H1 (cell line): Measurements from ENCODE around the gene PDGFA. TPM values are rescaled to one million over a fixed set of nuclear protein-coding genes. Genes with fewer than 3 reads are reported as not detected.

Source experiments
- CTCF ChIA-PET: fragments of 300-600 bp; sonication (Branson Sonifier 250); formaldehyde crosslinking; loops from one replicate; lab custom pipeline; 2021; ENCODE audit not compliant: partially characterized antibody; lab: Charles Lee
- POLR2A ChIA-PET: fragments of 300-600 bp; sonication (Branson Sonifier 250); formaldehyde crosslinking; loops from one replicate; lab custom pipeline; 2021; ENCODE audit warnings: inconsistent platforms; ENCODE audit not compliant: partially characterized antibody; lab: Charles Lee
- DNase-seq, 2 experiments: peaks; one replicate each; pipeline versions ENCODE4 v3.0.0 to v3.0.0-alpha.2; 2010 to 2022; ENCODE audit warnings: low spot score in 2 of 2, low read depth in 1 of 2, mixed read lengths in 1 of 2
- FAIRE-seq: peaks from 2 replicates; lab custom pipeline; 2011; peaks lifted over from hg19 to GRCh38; lab: Jason Lieb, UNC
- H2AFZ ChIP-seq: 2 replicates; pipeline ENCODE4 v1.8.1; 2012; ENCODE audit warnings: low read length, inconsistent platforms
- H2AK5ac ChIP-seq: 2 replicates; pipeline ENCODE4 v1.6.1; 2013; ENCODE audit warnings: low read depth, low read length
- H2BK120ac ChIP-seq: replicated peaks from 2 replicates; pipeline ENCODE3; 2013; ENCODE audit warnings: low read depth, low read length, inconsistent platforms
- H2BK12ac ChIP-seq: 2 replicates; pipeline ENCODE4 v1.6.1; 2013; ENCODE audit warnings: low read depth, low read length
- H2BK15ac ChIP-seq: 2 replicates; pipeline ENCODE4 v1.6.1; 2013; ENCODE audit warnings: low read length
- H2BK20ac ChIP-seq: 2 replicates; pipeline ENCODE4 v1.6.1; 2013; ENCODE audit warnings: low read length
- H2BK5ac ChIP-seq: 2 replicates; pipeline ENCODE4 v1.6.1; 2013; ENCODE audit warnings: low read depth, low read length
- H3K14ac ChIP-seq: 2 replicates; pipeline ENCODE4 v1.6.1; 2013; ENCODE audit warnings: inconsistent platforms; ENCODE audit not compliant: insufficient read length
- H3K18ac ChIP-seq: 2 replicates; pipeline ENCODE4 v1.6.1; 2013; ENCODE audit warnings: low read length; ENCODE audit errors: extremely low read depth
- H3K23ac ChIP-seq: 2 replicates; pipeline ENCODE4 v1.6.1; 2013; ENCODE audit warnings: inconsistent platforms; ENCODE audit not compliant: insufficient read length
- H3K23me2 ChIP-seq: 2 replicates; pipeline ENCODE4 v1.6.1; 2013; ENCODE audit warnings: low read depth, low read length
- H3K27ac ChIP-seq: 2 replicates; pipeline ENCODE4 v1.6.1; 2011; ENCODE audit warnings: low read depth, low read length, inconsistent platforms
- H3K27me3 ChIP-seq, 4 experiments: replicated peaks in 1 of 4; 1 replicate in 1 of 4; 2 replicates in 3 of 4; pipeline versions ENCODE4 v1.6.1 to v1.8.1; 2011 to 2013; ENCODE audit warnings: low read length in 3 of 4, mild to moderate bottlenecking in 3 of 4, inconsistent platforms in 2 of 4, mixed read lengths in 2 of 4, moderate library complexity in 1 of 4; ENCODE audit not compliant: control insufficient read depth in 3 of 4, insufficient read depth in 3 of 4; ENCODE audit errors: extremely low read depth in 1 of 4
- H3K36me3 ChIP-seq, 4 experiments: 2 replicates each; pipeline versions ENCODE4 v1.6.1 to v1.8.1; 2011 to 2013; ENCODE audit warnings: mild to moderate bottlenecking in 4 of 4, low read length in 3 of 4, moderate library complexity in 2 of 4, control low read depth in 1 of 4, inconsistent platforms in 1 of 4; ENCODE audit not compliant: insufficient read depth in 4 of 4, control insufficient read depth in 2 of 4
- H3K4ac ChIP-seq: replicated peaks from 2 replicates; pipeline ENCODE3; 2013; ENCODE audit warnings: low read length, low read depth, mixed read lengths, inconsistent platforms; ENCODE audit not compliant: insufficient read length
- H3K4me1 ChIP-seq, 4 experiments: replicated peaks in 1 of 4; 1 replicate in 1 of 4; 2 replicates in 3 of 4; pipeline versions ENCODE4 v1.6.1 to v1.8.1; 2011 to 2013; ENCODE audit warnings: low read length in 3 of 4, inconsistent platforms in 2 of 4, mixed read lengths in 1 of 4; ENCODE audit not compliant: insufficient read depth in 4 of 4, control insufficient read depth in 3 of 4
- H3K4me2 ChIP-seq, 2 experiments: 2 replicates each; pipeline versions ENCODE4 v1.6.1 to v1.8.1; 2011 to 2013; ENCODE audit warnings: low read depth in 2 of 2, low read length in 2 of 2, control low read depth in 1 of 2, inconsistent platforms in 1 of 2, mild to moderate bottlenecking in 1 of 2; ENCODE audit not compliant: insufficient read depth in 1 of 2
- H3K4me3 ChIP-seq, 4 experiments: fragments of 200-600, 300-600 bp in 1 of 4; sonication (generic), shearing (Covaris generic), sonication (Bioruptor Twin) in 1 of 4; 2 replicates each; pipeline versions ENCODE4 v1.5.1 to v1.8.1; 2011 to 2016; ENCODE audit warnings: low read length in 4 of 4, low read depth in 3 of 4, control low read depth in 2 of 4, inconsistent platforms in 2 of 4, mild to moderate bottlenecking in 2 of 4, mixed read lengths in 1 of 4, moderate library complexity in 1 of 4; ENCODE audit not compliant: insufficient read depth in 2 of 4; ENCODE audit errors: extremely low read depth in 1 of 4
- H3K56ac ChIP-seq: replicated peaks from 2 replicates; pipeline ENCODE3; 2013; ENCODE audit warnings: low read depth, mild to moderate bottlenecking, mixed read lengths, low read length, inconsistent platforms; ENCODE audit not compliant: insufficient read length
- H3K79me1 ChIP-seq: 2 replicates; pipeline ENCODE4 v1.6.1; 2013; ENCODE audit warnings: low read depth, low read length, control low read depth
- H3K79me2 ChIP-seq, 2 experiments: 2 replicates each; pipeline versions ENCODE4 v1.6.1 to v1.8.1; 2012 to 2013; ENCODE audit warnings: low read length in 2 of 2, mild to moderate bottlenecking in 2 of 2, inconsistent platforms in 1 of 2; ENCODE audit not compliant: insufficient read depth in 2 of 2, control insufficient read depth in 1 of 2
- H3K9ac ChIP-seq, 4 experiments: replicated peaks in 1 of 4; 1 replicate in 1 of 4; 2 replicates in 3 of 4; pipeline versions ENCODE4 v1.6.1 to v1.8.1; 2011 to 2013; ENCODE audit warnings: low read depth in 3 of 4, low read length in 3 of 4, control low read depth in 2 of 4, mild to moderate bottlenecking in 2 of 4, moderate library complexity in 2 of 4, inconsistent platforms in 1 of 4; ENCODE audit errors: extremely low read depth in 1 of 4
- H3K9me3 ChIP-seq, 2 experiments: 2 replicates each; pipeline versions ENCODE4 v1.6.1 to v1.8.1; 2012 to 2013; ENCODE audit warnings: mild to moderate bottlenecking in 2 of 2, moderate library complexity in 2 of 2, control low read depth in 1 of 2, inconsistent platforms in 1 of 2, low read depth in 1 of 2, low read length in 1 of 2, mixed read lengths in 1 of 2; ENCODE audit not compliant: insufficient read depth in 2 of 2
- H4K20me1 ChIP-seq, 2 experiments: replicated peaks in 1 of 2; 2 replicates each; pipeline versions ENCODE3 to v1.8.1; 2011 to 2013; ENCODE audit warnings: inconsistent platforms in 2 of 2, low read length in 2 of 2, mild to moderate bottlenecking in 1 of 2; ENCODE audit not compliant: insufficient read depth in 2 of 2, control insufficient read depth in 1 of 2
- H4K5ac ChIP-seq: 2 replicates; pipeline ENCODE4 v1.6.1; 2013; ENCODE audit warnings: low read length, low read depth, mixed read lengths, inconsistent platforms; ENCODE audit not compliant: insufficient read length
- H4K8ac ChIP-seq: 2 replicates; pipeline ENCODE4 v1.8.0; 2013; ENCODE audit warnings: mild to moderate bottlenecking, moderate library complexity, low read length, inconsistent platforms; ENCODE audit not compliant: insufficient read depth; ENCODE audit errors: extremely low read depth
- H4K91ac ChIP-seq: replicated peaks from 2 replicates; pipeline ENCODE3; 2013; ENCODE audit warnings: low read length, mixed read lengths, inconsistent platforms; ENCODE audit not compliant: insufficient read length
- E2F6 ChIP-seq: IDR thresholded peaks from 2 replicates; pipeline ENCODE4 v1.6.1; 2012; ENCODE audit warnings: inconsistent platforms
- EGR1 ChIP-seq: IDR thresholded peaks from 2 replicates; pipeline ENCODE4 v1.6.1; 2011; ENCODE audit warnings: low read depth, low read length, borderline replicate concordance
- EZH2 ChIP-seq: fragments of 200-600 bp; sonication (generic); IDR thresholded peaks from 2 replicates; pipeline ENCODE4 v1.7.1; 2012; ENCODE audit warnings: low read depth, mild to moderate bottlenecking, moderate library complexity, low read length, inconsistent platforms; ENCODE audit not compliant: severe bottlenecking
- GABPA ChIP-seq: IDR thresholded peaks from 2 replicates; pipeline ENCODE4 v1.6.1; 2011; ENCODE audit warnings: mild to moderate bottlenecking, low read length, moderate library complexity, borderline replicate concordance; ENCODE audit not compliant: insufficient read depth
- HDAC6 ChIP-seq: IDR thresholded peaks from one replicate; pipeline ENCODE4 v1.7.1; 2012; ENCODE audit warnings: low read depth, mild to moderate bottlenecking, inconsistent platforms, low read length, moderate library complexity
- KDM1A ChIP-seq: fragments of 200-600, 300-600 bp; sonication (generic); IDR thresholded peaks from 2 replicates; pipeline ENCODE4 v1.7.1; 2016; ENCODE audit warnings: mild to moderate bottlenecking, low read length, borderline replicate concordance
- PHF8 ChIP-seq: fragments of 200-600 bp; sonication (generic); conservative IDR thresholded peaks from 2 replicates; pipeline ENCODE4 v1.7.1; 2012; ENCODE audit warnings: low read depth, mild to moderate bottlenecking, inconsistent platforms, low read length, moderate library complexity
- SIN3A ChIP-seq, 2 experiments: IDR thresholded peaks in 1 of 2; conservative IDR thresholded peaks in 1 of 2; 2 replicates each; pipeline ENCODE4 v1.6.1; 2011 to 2012; ENCODE audit warnings: low read length in 2 of 2, improper control_type of control experiment in 1 of 2, low read depth in 1 of 2, mild to moderate bottlenecking in 1 of 2
- TEAD4 ChIP-seq: IDR thresholded peaks from 2 replicates; pipeline ENCODE4 v1.6.1; 2012; ENCODE audit warnings: low read depth, low read length, inconsistent platforms, mixed read lengths
- WGBS, 2 experiments: shearing (Covaris generic) in 1 of 2; methylation state at CpG; one replicate each; pipeline versions ENCODE4 v1.1.6 to v1.1.7; 2013 to 2015; ENCODE audit warnings: low lambda C conversion rate in 2 of 2, mixed read lengths in 2 of 2, inconsistent platforms in 1 of 2, low coverage in 1 of 2, missing lambda C conversion rate in 1 of 2; ENCODE audit not compliant: insufficient replicate concordance in 2 of 2, insufficient coverage in 1 of 2, insufficient read length in 1 of 2; ENCODE audit errors: extremely low coverage in 1 of 2, missing lambda C conversion rate in 1 of 2; 5-methylcytosine and 5-hydroxymethylcytosine counted together
- polyA plus RNA-seq, 7 experiments: library from polyadenylated mRNA; depleted of rRNA in 3 of 7; stranded (reverse) in 5 of 7; unstranded in 2 of 7; fragments of >200 nt in 5 of 7; fragments of 200-250 nt in 2 of 7; gene quantifications; 1 replicate in 5 of 7; 2 replicates in 1 of 7; 4 replicates in 1 of 7; pipeline versions ENCODE4 v1.2.1 to v1.2.3, GENCODE V29; 2011 to 2013; ENCODE audit warnings: missing spikeins in 2 of 7, mixed read lengths in 2 of 7
- total RNA-seq: library from RNA; stranded (reverse); fragmentation: NEBNext Ultra II Directional; extraction: Animal tissue kit (Norgen Biotek cat#: 25700); gene quantifications from 2 replicates; pipeline ENCODE4 v1.2.1, GENCODE V29; 2021

The PDGFA gene
- total and polyA plus RNA-seq, 2 of the 8 experiments (the other 6 are each of a cell fraction or from before 2014, with no cell fraction given) = 21.1 to 43.0 TPM

GRCh38 chr7:481219-481930, 38.3 kb downstream of the PDGFA start:
- Histone ChIP-seq H4K91ac (no peak overlapping the region), H2BK12ac (no peak overlapping the region), H3K4me2 (no peak overlapping the region), H3K36me3 (no peaks in the 10 kb centered on the region), H3K27ac (no peak overlapping the region), H4K8ac (no peak overlapping the region), H3K79me2 (no peaks in the 10 kb centered on the region), H3K56ac (no peak overlapping the region), H3K4ac (no peak overlapping the region), H3K23ac (no peak overlapping the region), H3K23me2 (peaks cover 15% of the 10 kb centered on the region; the same call in 1 of the 2 replicates), H3K27me3 (no peaks in the 10 kb centered on the region; a peak in 1 of 7 replicates), H2BK5ac (no peak overlapping the region), H2BK20ac (no peak overlapping the region), H3K14ac (no peak overlapping the region), H3K18ac (no peak overlapping the region; the same call in 1 of the 2 replicates), H3K4me1 (peaks cover 0 to 28% (median 12%) of the 10 kb centered on the region in 4 experiments; a peak in 6 of 7 replicates), H4K5ac (no peak overlapping the region), H2BK15ac (no peak overlapping the region), H2AFZ (no peak overlapping the region), H3K4me3 (no peak overlapping the region), H3K79me1 (no peaks in the 10 kb centered on the region), H2BK120ac (no peak overlapping the region), H2AK5ac (no peak overlapping the region), H3K9me3 (no peaks in the 10 kb centered on the region), H4K20me1 (peaks cover 0 to 11% of the 10 kb centered on the region in 2 experiments), H3K9ac (no peak overlapping the region)
- POLR2A ChIA-PET = interaction anchor here (1.4 kb wide), 1 partner anchor 40 kb away, joined by 4 read pairs; no protein-coding TSS in a partner anchor
- DNase-seq (peak in 1 of 2 experiments; percentile 22), FAIRE-seq (no peak)
- CTCF ChIA-PET = interaction anchor here (1.1 to 2.3 kb wide), 3 partner anchors 10 to 330 kb away, joined by 3 to 6 read pairs (median 5); no protein-coding TSS in a partner anchor
- TF ChIP-seq PHF8 = no peak
- TF ChIP-seq SIN3A (conservative IDR thresholded peaks at IDR 0.05 in 1 of 2, IDR thresholded peaks at IDR 0.05 in 1 of 2; ENCODE audit: low read depth in 1 of 2, low read length in 2 of 2) = no peak
- no peak for TF ChIP-seq HDAC6
- TF ChIP-seq EGR1 = no peak
- TF ChIP-seq TEAD4 = no peak
- TF ChIP-seq KDM1A = no peak
- no peak for TF ChIP-seq E2F6
- TF ChIP-seq GABPA = no peak
- no peak for TF ChIP-seq EZH2
- 68% methylated on average over 11 of the region's 15 CpGs; no CpG with 5 or more reads in 1 of the 2 experiments for WGBS, 2 experiments
